ENCODE data around the gene ATP2B2. TPM values are rescaled to one million over a fixed set of nuclear protein-coding genes. Genes with fewer than 3 reads are reported as not detected.

The ATP2B2 gene
- total RNA-seq, 1 experiment from 2014 or later = not detected

- Histone ChIP-seq H3K27me3 (peaks cover 3% of the 10 kb centered on the region), H3K36me3 (no peaks in the 10 kb centered on the region), H3K4me3 (no peak overlapping the region), H3K4me1 (peaks cover 14% of the 10 kb centered on the region; the same call in 1 of the 2 replicates), H3K27ac (no peak overlapping the region), H3K9me3 (replicated peaks) (no peaks in the 10 kb centered on the region)
- DNase-seq = no peak
These were observed 155.6 kb downstream of the ATP2B2 start for GRCh38 chr3:10349801-10350200.

GRCh38 chr3:10348404-10348721 lies 157.0 kb downstream of the ATP2B2 start:
- DNase-seq = no peak
- Histone ChIP-seq H3K9me3 (replicated peaks) (no peaks in the 10 kb centered on the region), H3K4me3 (no peak overlapping the region), H3K4me1 (peaks cover 7% of the 10 kb centered on the region; the same call in 1 of the 2 replicates), H3K36me3 (no peaks in the 10 kb centered on the region), H3K27me3 (peaks cover 3% of the 10 kb centered on the region), H3K27ac (no peak overlapping the region)

DNA sequence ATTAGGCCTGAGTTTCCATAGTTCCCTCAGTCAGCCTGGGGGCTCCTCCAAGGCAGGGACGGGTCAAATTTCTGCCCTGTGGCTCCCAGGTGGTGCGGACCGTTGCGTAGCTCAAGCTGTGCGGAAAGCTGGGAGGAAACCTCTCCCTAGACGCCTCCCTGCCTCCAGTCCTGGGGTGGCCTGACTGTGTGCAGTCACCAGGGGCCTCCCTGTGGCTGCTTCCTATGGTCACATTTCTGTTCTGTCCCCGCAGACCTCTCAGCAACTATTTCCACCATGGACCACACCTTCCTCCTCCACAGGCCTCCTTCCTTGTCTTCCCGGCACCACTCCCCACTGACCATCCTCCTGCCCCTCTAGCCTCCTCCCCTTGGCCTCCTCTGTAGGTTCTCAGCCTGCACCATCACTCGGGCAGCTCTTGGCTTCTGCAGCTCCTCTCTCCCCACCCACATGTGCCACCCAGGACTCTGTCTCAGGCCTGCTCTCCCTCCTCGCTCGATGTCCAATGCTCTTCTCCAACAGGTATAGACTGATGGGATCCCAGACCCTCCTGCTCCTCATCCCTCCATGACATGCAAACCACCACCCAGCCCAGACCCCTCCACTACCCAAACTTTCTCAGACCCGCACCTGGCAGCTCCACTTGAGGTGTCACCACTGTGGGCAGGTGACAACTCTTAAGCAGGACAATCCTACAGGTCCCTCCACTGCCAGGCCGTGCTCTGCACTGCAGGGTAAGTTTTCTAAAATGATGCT lies 157.6 kb downstream of the ATP2B2 start:
- Histone ChIP-seq H3K9me3 (replicated peaks) (no peaks in the 10 kb centered on the region), H3K36me3 (no peaks in the 10 kb centered on the region), H3K27me3 (peaks cover 3% of the 10 kb centered on the region), H3K4me1 (peaks cover 6% of the 10 kb centered on the region; the same call in 1 of the 2 replicates), H3K27ac (no peak overlapping the region), H3K4me3 (no peak overlapping the region)
- no peak for DNase-seq

DNA sequence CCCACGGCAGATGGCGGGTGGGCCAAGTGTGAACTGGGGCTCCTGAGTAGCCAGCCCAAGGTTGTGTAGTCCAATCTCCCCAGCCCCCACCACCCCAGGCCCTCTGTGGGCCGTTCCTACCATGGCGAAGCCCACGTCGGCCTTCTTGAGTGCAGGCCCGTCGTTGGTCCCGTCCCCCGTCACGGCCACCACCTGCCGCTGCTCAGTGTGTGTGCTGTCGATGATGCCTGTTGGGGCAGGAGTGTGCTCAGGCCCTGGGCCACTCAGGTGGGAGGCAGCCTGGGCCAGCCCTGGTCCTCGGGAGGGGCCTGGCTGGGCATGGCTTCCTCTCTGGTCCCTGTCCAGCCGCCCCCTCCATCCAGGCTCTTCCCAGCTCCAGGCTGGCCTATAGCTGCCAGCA lies 159.5 kb downstream of the ATP2B2 start:
- H3K4me1 ChIP-seq = no peaks in the 10 kb centered on the region
- H3K36me3 ChIP-seq = no peaks in the 10 kb centered on the region
- no peak for DNase-seq

DNA sequence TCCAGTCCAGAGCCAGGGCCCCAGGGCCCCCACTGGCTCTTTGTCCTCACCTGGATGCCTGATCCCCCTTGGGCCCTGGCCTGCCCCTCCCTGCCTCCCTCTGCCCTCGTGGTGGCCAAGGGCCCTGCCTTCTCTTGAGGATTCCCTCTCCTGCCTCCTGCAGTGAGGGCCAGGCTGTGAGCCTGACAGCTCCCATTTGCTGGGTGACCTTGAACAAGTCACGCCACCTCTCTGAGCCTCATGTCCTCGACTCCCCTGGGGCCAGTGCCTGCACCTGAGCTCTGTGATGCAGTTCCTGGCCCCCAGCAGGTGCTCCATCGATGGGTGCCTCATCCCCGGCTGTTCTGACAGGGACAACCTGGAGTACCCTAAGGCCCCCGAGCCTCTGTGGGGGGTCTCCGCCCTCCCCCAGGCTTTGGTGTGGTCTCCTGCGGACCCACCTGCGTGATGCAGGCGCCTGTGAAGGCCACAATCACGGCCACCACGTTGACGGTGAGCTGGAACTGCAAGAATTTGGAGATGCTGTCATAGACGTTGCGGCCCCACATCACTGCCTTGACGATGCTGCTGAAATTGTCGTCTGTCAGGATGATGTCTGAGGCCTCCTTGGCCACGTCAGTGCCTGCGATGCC lies 160.3 kb downstream of the ATP2B2 start:
- Histone ChIP-seq H3K27me3 (peaks cover 11% of the 10 kb centered on the region), H3K36me3 (no peaks in the 10 kb centered on the region), H3K4me3 (no peak overlapping the region), H3K9me3 (replicated peaks) (no peaks in the 10 kb centered on the region), H3K4me1 (no peaks in the 10 kb centered on the region), H3K27ac (no peak overlapping the region)
- DNase-seq = no peak

More for the DNA sequence above, 159.5 kb downstream of the ATP2B2 start:
- H3K4me3 ChIP-seq = no peak overlapping the region
- no peak overlapping the region for H3K27ac ChIP-seq
- H3K27me3 ChIP-seq = peaks cover 6% of the 10 kb centered on the region
- no peaks in the 10 kb centered on the region for H3K9me3 ChIP-seq (replicated peaks)

GRCh38 chr3:10344147-10344943 lies 161.0 kb downstream of the ATP2B2 start:
- peak; percentile 27 to 63 for DNase-seq
- no peaks in the 10 kb centered on the region for H3K4me1 ChIP-seq
- H3K27me3 ChIP-seq = peaks cover 18% of the 10 kb centered on the region
- no peaks in the 10 kb centered on the region for H3K9me3 ChIP-seq (replicated peaks)
- H3K27ac ChIP-seq = no peak overlapping the region
- H3K4me3 ChIP-seq = no peak overlapping the region
- no peaks in the 10 kb centered on the region for H3K36me3 ChIP-seq

DNA sequence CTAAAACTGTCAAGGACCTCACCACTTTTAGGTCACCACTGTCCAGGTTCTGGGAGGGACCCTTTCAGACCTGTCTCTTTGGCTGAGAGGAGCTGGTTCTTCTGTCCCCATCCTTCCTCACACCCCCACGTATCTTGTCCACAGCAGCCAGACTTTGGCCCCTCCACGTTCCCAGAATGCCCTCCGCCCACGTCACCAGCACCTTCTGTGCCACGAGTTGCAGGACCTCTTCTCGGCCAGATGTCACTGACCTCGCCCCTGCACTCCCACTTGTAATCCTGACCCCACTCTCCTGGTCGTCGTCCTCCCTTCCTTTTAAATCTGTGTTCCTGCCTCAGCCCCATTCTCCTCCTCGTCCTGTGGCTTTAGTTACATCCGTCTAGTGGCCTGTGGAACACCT lies 161.9 kb downstream of the ATP2B2 start:
- no peak overlapping the region for H3K4me3 ChIP-seq
- no peaks in the 10 kb centered on the region for H3K36me3 ChIP-seq
- no peak for DNase-seq
- peaks cover 23% of the 10 kb centered on the region for H3K27me3 ChIP-seq
- H3K4me1 ChIP-seq = no peaks in the 10 kb centered on the region
- H3K27ac ChIP-seq = no peak overlapping the region
- H3K9me3 ChIP-seq (replicated peaks) = no peaks in the 10 kb centered on the region

DNA sequence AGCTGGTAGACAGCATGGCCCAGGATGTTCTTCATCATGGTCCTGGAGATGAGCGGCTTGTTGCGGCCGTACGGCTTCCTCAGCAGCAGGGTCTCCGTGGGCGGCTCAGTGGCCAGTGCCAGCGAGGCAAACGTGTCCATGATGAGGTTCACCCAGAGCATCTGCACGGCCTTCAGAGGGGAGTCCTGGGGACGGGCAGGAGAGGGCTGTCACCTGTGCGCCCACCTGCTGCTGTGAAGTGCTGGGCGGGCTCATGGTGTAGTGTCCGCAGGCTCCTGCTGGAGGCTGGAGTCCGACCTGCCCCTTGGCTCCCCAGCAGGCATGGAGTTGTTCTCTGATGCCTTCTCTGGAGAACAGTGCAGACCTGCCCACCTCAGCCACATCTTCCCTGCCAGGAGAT lies 162.6 kb downstream of the ATP2B2 start:
- Histone ChIP-seq H3K36me3 (no peaks in the 10 kb centered on the region), H3K4me1 (no peaks in the 10 kb centered on the region), H3K9me3 (replicated peaks) (no peaks in the 10 kb centered on the region), H3K27ac (no peak overlapping the region), H3K27me3 (peaks cover 30% of the 10 kb centered on the region), H3K4me3 (no peak overlapping the region)
- DNase-seq = no peak

DNA sequence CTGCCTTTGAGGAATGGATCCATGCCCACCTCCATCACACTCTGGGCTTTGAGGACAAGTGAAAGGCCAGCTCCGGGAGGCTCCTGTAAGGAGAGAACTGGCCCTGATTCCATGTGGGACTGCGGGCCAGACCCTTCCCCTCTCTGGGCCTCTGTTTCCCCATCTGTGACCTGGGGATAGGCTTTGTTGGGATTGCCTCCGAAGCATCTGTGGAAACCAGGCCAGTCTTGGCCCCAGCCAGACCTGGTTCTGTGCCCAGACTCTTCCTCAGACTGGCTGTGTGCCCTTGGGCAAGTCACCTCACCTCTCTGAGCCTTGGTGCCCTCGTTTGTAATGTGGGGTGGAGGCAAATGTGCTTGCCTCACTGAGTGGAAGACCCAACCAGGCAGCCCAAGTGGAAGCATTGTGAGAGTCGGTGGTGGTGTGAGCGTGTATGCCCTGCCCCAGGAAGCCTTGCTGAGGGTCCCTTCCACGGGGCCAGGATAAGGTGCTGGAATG lies 163.4 kb downstream of the ATP2B2 start:
- Histone ChIP-seq H3K27ac (no peak overlapping the region), H3K36me3 (no peaks in the 10 kb centered on the region), H3K4me3 (no peak overlapping the region), H3K4me1 (no peaks in the 10 kb centered on the region), H3K27me3 (peaks cover 35% of the 10 kb centered on the region), H3K9me3 (replicated peaks) (no peaks in the 10 kb centered on the region)
- DNase-seq = no peak

- Histone ChIP-seq H3K27ac (no peak overlapping the region), H3K4me3 (no peak overlapping the region), H3K9me3 (replicated peaks) (no peaks in the 10 kb centered on the region), H3K4me1 (no peaks in the 10 kb centered on the region), H3K36me3 (no peaks in the 10 kb centered on the region), H3K27me3 (peaks cover 41% of the 10 kb centered on the region)
- DNase-seq = no peak
These were observed 164.9 kb downstream of the ATP2B2 start for GRCh38 chr3:10340476-10340875.

DNA sequence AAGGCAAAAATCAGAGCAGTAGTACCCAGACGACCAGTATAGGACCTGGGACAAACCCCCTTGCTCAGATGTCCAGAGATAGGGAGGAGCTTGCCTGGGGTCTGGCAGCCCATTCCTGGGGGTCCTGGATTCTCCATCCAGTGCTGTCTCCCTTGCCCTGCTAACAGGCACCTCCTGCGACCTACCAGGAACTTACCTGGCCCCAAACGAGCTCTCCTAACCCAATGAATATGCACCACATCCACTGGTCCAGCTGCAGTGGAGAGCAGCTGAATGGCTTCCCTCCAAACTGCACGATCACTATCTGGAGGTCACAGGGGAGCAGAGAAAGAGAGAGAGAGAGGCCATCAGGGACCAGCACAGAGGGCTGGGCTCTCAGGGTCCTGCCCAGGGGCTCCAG lies 165.3 kb downstream of the ATP2B2 start:
- no peak for DNase-seq
- Histone ChIP-seq H3K9me3 (replicated peaks) (no peaks in the 10 kb centered on the region), H3K4me1 (no peaks in the 10 kb centered on the region), H3K4me3 (no peak overlapping the region), H3K27ac (no peak overlapping the region), H3K36me3 (no peaks in the 10 kb centered on the region), H3K27me3 (peaks cover 44% of the 10 kb centered on the region)

- Histone ChIP-seq H3K9me3 (replicated peaks) (no peaks in the 10 kb centered on the region), H3K36me3 (no peaks in the 10 kb centered on the region), H3K4me1 (no peaks in the 10 kb centered on the region), H3K27ac (no peak overlapping the region), H3K27me3 (peaks cover 44% of the 10 kb centered on the region), H3K4me3 (no peak overlapping the region)
- no peak for DNase-seq
These were observed 165.9 kb downstream of the ATP2B2 start for GRCh38 chr3:10339376-10339955.

DNA sequence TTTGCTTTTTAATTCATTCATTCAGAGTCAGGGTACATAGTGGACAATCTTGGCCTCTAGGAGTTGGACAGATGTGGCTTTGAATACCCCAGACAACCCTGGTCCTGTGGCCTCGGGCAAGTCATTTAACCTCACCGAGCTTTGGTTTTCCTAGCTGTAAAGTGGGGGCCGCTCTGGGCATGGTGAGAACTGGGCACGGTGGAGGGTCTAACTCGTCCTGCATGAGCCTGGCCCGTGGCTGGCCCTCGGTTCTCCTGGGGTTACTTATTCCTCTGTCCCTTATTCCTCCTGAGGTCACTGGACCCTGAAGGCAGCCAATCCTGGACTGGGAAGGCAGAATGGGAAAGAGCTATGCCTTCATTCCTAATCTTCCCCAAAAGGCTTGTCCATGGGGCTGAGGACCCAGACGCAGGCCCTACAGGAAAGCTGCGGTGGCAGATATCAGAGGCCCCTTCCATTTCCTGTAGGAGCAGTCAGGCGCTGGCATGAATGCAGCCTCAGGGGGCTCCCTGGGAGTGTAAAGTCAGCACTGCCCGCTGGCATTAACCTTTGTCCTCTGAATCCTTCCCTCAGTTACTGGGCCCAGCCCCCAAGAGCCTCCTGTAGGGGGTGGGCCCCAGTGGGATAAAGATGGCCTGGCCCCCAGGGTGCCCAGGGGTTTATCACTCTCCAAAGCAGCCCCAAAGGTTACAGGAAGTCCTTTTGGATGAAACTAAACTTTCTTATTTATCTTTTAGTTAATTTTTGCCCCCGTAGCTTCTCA lies 166.6 kb downstream of the ATP2B2 start:
- DNase-seq = no peak
- H3K4me3 ChIP-seq = no peak overlapping the region
- H3K9me3 ChIP-seq (replicated peaks) = no peaks in the 10 kb centered on the region
- no peaks in the 10 kb centered on the region for H3K4me1 ChIP-seq
- H3K27ac ChIP-seq = no peak overlapping the region
- peaks cover 44% of the 10 kb centered on the region for H3K27me3 ChIP-seq
- H3K36me3 ChIP-seq = no peaks in the 10 kb centered on the region

- no peaks in the 10 kb centered on the region for H3K4me1 ChIP-seq
- H3K27ac ChIP-seq = no peak overlapping the region
- peaks cover 44% of the 10 kb centered on the region for H3K27me3 ChIP-seq
- no peaks in the 10 kb centered on the region for H3K36me3 ChIP-seq
- H3K9me3 ChIP-seq (replicated peaks) = no peaks in the 10 kb centered on the region
- no peak overlapping the region for H3K4me3 ChIP-seq
- no peak for DNase-seq
These were observed 167.3 kb downstream of the ATP2B2 start for GRCh38 chr3:10338164-10338470.
